Ovary (tissue), 9 donors: Measurements from ENCODE around the gene MAST4. TPM values are rescaled to one million over a fixed set of nuclear protein-coding genes. Genes with fewer than 3 reads are reported as not detected.
"Not testable (repeated sequence)": the region's sequence is repeated elsewhere in the genome, so short reads cannot be mapped to it uniquely, and the experiment has no call there.

Source experiments
- DNase-seq, 5 donors: peaks; one replicate each; pipeline ENCODE4 v3.0.0-alpha.2; 2019 to 2020
- H3K27ac ChIP-seq, 2 donors: fragments of 200-600 bp; one replicate each; pipeline versions ENCODE4 v1.5.1 to v1.8.0; 2019 to 2022
- H3K27me3 ChIP-seq: fragments of 200-600 bp; one replicate; pipeline ENCODE4 v1.8.0; 2022
- H3K36me3 ChIP-seq: fragments of 200-600 bp; sonication (generic); one replicate; pipeline ENCODE4 v1.5.1; 2019
- H3K4me1 ChIP-seq: one replicate; pipeline ENCODE4 v1.8.1; 2013; ENCODE audit warnings: mild to moderate bottlenecking, moderate library complexity; ENCODE audit not compliant: insufficient read depth
- H3K4me3 ChIP-seq: fragments of 200-600 bp; sonication (generic); one replicate; pipeline ENCODE4 v1.5.1; 2017
- H3K9me3 ChIP-seq, 2 donors: fragments of 200-600 bp in 1 of 2; sonication (generic) in 1 of 2; one replicate each; pipeline versions ENCODE4 v1.5.1 to v1.8.1; 2013 to 2019; ENCODE audit warnings: mild to moderate bottlenecking in 1 of 2, moderate library complexity in 1 of 2
- EP300 ChIP-seq: sonication (generic); formaldehyde crosslinking; IDR thresholded peaks from one replicate; pipeline ENCODE4 v1.6.1; 2017; ENCODE audit warnings: antibody characterized with exemption
- POLR2A ChIP-seq: fragments of 450-650 bp; IDR thresholded peaks from one replicate; pipeline ENCODE4 v1.6.1; 2017; ENCODE audit warnings: antibody characterized with exemption, mild to moderate bottlenecking, moderate library complexity
- WGBS, 3 donors: extraction: QIAGEN DNeasy Blood & Tissue Kit in 1 of 3; methylation state at CpG; one replicate each; pipeline versions ENCODE4 v1.1.5 to v1.1.7; 2013 to 2017; 5-methylcytosine and 5-hydroxymethylcytosine counted together
- intact Hi-C, 4 donors: fragments of 100-400 bp; cut with DNase I; formaldehyde crosslinking; loops; one replicate each; pipeline versions ENCODE4 v1.11.0 to v1.15.1; 2022 to 2023
- polyA plus RNA-seq, 2 donors: library from polyadenylated mRNA; stranded (reverse); fragments of 200-250 nt in 1 of 2; fragments of 350-450 nt in 1 of 2; fragmentation: Illumina TruSeq in 1 of 2; extraction: RNeasy Lipid Tissue Mini Kit (QIAGEN cat#74804) in 1 of 2; gene quantifications; one replicate each; pipeline ENCODE4 v1.2.3, GENCODE V29; 2013 to 2014
- total RNA-seq, 7 donors: library from RNA; depleted of rRNA in 2 of 7; stranded (reverse); fragments of >200 nt in 2 of 7; fragmentation: NEBNext Ultra II Directional in 3 of 7; extraction: Animal tissue kit (Norgen Biotek cat#: 25700) in 3 of 7; gene quantifications; one replicate each; pipeline versions ENCODE4 v1.1.0 to v1.2.4, GENCODE V29; 2016 to 2023
- TF ChIP-seq, protein P1 (sequence below), 3 donors: fragments of 450-650 bp in 2 of 3; fragments of 200-600 bp in 1 of 3; IDR thresholded peaks; one replicate each; pipeline versions ENCODE4 v1.5.1 to v1.8.0; 2016 to 2022; ENCODE audit warnings: antibody characterized with exemption in 3 of 3, mild to moderate bottlenecking in 1 of 3
- donor health status: DM: no; HTN: no; CAD: no; lungs with moderate emphysema.
- donor health status: DM: no; HTN: no; CAD: no.
- donor health status: Bipolar disorder and iron deficiency.
- donor health status: DM: yes; HTN: yes; CAD: no.
- donor health status: DM: no; HTN: no; CAD: no.
- donor health status: DM: yes; HTN: yes; CAD: no.

Gene MAST4
- total and polyA plus RNA-seq, 9 donors, result 11.6 to 86.3 (median 57.6) TPM

DNA sequence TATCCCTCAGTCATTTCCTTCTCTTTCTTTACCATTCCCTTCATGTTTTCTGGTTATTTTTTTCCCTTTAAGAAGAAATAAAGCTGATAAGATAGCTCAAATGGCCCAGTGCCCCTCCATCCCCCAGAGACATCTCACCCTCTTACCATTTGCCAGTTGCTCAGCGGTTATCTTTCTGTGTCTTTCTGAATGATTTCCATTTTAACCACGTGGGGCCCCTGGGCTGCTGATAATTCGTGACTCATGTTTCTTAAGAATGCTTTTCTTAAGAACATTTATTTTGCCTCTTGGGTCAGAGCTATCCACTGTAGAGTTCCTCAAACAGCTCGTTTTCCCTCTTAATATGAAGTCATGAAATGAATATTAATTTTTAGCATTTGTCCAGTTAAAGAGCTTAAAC is 147.8 kb downstream of the MAST4 start:
- 11 to 28% (median 20%) methylated on average over 4 of the region's 4 CpGs for WGBS, 3 donors
- Histone ChIP-seq H3K4me1 (peaks cover 10% of the 10 kb centered on the region), H3K27me3 (no peaks in the 10 kb centered on the region), H3K27ac (no peak overlapping the region), H3K4me3 (no peak overlapping the region), H3K9me3 (no peaks in the 10 kb centered on the region), H3K36me3 (no peaks in the 10 kb centered on the region)
- DNase-seq, result peak in 2 of 5 donors; percentile 41 to 44
- intact Hi-C loops, result loop anchor here in 3 of 4 donors (5.0 to 10.0 kb wide), 2 partner anchors 147 to 439 kb away; partner anchors contain the start of gene MAST4 (in 2 of the 3)
- TF ChIP-seq POLR2A, result no peak
- TF ChIP-seq, protein P1, sequence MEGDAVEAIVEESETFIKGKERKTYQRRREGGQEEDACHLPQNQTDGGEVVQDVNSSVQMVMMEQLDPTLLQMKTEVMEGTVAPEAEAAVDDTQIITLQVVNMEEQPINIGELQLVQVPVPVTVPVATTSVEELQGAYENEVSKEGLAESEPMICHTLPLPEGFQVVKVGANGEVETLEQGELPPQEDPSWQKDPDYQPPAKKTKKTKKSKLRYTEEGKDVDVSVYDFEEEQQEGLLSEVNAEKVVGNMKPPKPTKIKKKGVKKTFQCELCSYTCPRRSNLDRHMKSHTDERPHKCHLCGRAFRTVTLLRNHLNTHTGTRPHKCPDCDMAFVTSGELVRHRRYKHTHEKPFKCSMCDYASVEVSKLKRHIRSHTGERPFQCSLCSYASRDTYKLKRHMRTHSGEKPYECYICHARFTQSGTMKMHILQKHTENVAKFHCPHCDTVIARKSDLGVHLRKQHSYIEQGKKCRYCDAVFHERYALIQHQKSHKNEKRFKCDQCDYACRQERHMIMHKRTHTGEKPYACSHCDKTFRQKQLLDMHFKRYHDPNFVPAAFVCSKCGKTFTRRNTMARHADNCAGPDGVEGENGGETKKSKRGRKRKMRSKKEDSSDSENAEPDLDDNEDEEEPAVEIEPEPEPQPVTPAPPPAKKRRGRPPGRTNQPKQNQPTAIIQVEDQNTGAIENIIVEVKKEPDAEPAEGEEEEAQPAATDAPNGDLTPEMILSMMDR (IDR thresholded peaks at IDR 0.05), result no peak
- TF ChIP-seq EP300, result no peak

GRCh38 chr5:66745297-66745696 is 149.1 kb downstream of the MAST4 start:
- no peak for TF ChIP-seq EP300
- no peak for TF ChIP-seq POLR2A
- TF ChIP-seq, protein P1 (IDR thresholded peaks at IDR 0.05), result no peak
- WGBS, 3 donors, result 88 to 97% (median 93%) methylated on average over 5 of the region's 5 CpGs
- Histone ChIP-seq H3K4me1 (peaks cover 6% of the 10 kb centered on the region), H3K27ac (no peak overlapping the region), H3K36me3 (no peaks in the 10 kb centered on the region), H3K4me3 (no peak overlapping the region), H3K27me3 (no peaks in the 10 kb centered on the region), H3K9me3 (no peaks in the 10 kb centered on the region)
- DNase-seq, result no peak
- intact Hi-C loops, result loop anchor here in 1 of 4 donors (10.0 kb wide), 1 partner anchor 440 kb away; no protein-coding TSS in a partner anchor

DNA sequence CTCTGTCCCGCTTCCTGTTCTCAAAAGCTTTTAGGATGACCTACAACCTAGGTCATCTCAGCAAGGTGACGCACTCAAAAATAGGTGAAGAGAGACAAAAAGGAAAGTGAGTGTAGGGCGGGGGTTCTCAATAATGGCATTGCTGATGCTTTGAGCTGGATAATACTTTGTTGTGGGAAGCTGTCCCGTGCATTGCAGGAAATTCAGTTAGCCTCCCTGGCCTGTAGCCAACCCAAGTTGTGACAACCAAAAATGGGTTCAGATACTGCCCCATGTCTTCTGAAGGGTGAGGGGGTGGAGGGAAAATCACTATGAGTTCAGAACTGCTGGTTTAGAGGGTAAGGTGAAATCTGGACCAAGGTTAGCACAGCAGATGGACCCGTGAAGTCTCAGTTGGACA is 151.4 kb downstream of the MAST4 start:
- no peak for DNase-seq
- H3K4me3 ChIP-seq, result no peak overlapping the region
- TF ChIP-seq EP300 (no peak), POLR2A (no peak)
- TF ChIP-seq, protein P1 (IDR thresholded peaks at IDR 0.05), result no peak
- no peak overlapping the region for H3K27ac ChIP-seq
- peaks cover 4% of the 10 kb centered on the region for H3K4me1 ChIP-seq
- no peaks in the 10 kb centered on the region for H3K27me3 ChIP-seq
- WGBS, 3 donors, result 88 to 90% (median 89%) methylated on average over 5 of the region's 5 CpGs
- H3K9me3 ChIP-seq, result no peaks in the 10 kb centered on the region
- H3K36me3 ChIP-seq, result no peaks in the 10 kb centered on the region
- intact Hi-C loops, result loop anchor here in 1 of 4 donors (10.0 kb wide), 1 partner anchor 443 kb away; no protein-coding TSS in a partner anchor

GRCh38 chr5:66752668-66753067 is 156.5 kb downstream of the MAST4 start:
- H3K4me3 ChIP-seq, intact Hi-C loops, H3K36me3 ChIP-seq, DNase-seq, H3K27me3 ChIP-seq, H3K4me1 ChIP-seq, H3K9me3 ChIP-seq, H3K27ac ChIP-seq: not testable (repeated sequence)
- WGBS, 3 donors, result 90 to 100% (median 100%) methylated on average over 1 to 2 of the region's 2 CpGs

GRCh38 chr5:66757219-66757833 is 161.1 kb downstream of the MAST4 start:
- no peaks in the 10 kb centered on the region for H3K27me3 ChIP-seq
- DNase-seq, result peak in 4 of 5 donors; percentile 46 to 78 (median 65)
- peaks cover 2% of the 10 kb centered on the region for H3K4me1 ChIP-seq
- intact Hi-C loops, result loop anchor here in 3 of 4 donors (2.0 to 5.0 kb wide), 2 partner anchors 450 to 451 kb away; no protein-coding TSS in a partner anchor
- no peak overlapping the region for H3K4me3 ChIP-seq
- no peaks in the 10 kb centered on the region for H3K9me3 ChIP-seq
- no peaks in the 10 kb centered on the region for H3K36me3 ChIP-seq
- TF ChIP-seq POLR2A, result no peak
- TF ChIP-seq, protein P1 (IDR thresholded peaks at IDR 0.05), result peak in 2 of 3 donors; percentile 65 to 69
- 31 to 51% (median 35%) methylated on average over 5 of the region's 5 CpGs for WGBS, 3 donors
- H3K27ac ChIP-seq, result no peak overlapping the region
